Transverse colon (tissue), 4 donors: Measurements from ENCODE around the gene MTCH1.

Experiments
- CTCF ChIP-seq, 5 experiments: fragments of 200-600 bp in 3 of 5; fragments of 450-650 bp in 2 of 5; sonication (generic) in 3 of 5; IDR thresholded peaks; 1 replicate in 2 of 5; 2 replicates in 3 of 5; pipeline ENCODE4 v1.5.1; 2016 to 2017; ENCODE audit warnings: antibody characterized with exemption in 5 of 5, inconsistent platforms in 3 of 5, mild to moderate bottlenecking in 2 of 5, moderate library complexity in 1 of 5
- POLR2AphosphoS5 ChIP-seq, 3 donors: sonication (generic); formaldehyde crosslinking; IDR thresholded peaks; one replicate each; pipeline ENCODE4 v1.6.1; 2016; ENCODE audit warnings: antibody characterized with exemption in 3 of 3

GRCh38 chr6:37027811-37028469 lies 41.9 kb upstream of the MTCH1 start:
- no peak for TF ChIP-seq CTCF (IDR thresholded peaks at IDR 0.05)
- no peak for TF ChIP-seq POLR2AphosphoS5 (IDR thresholded peaks at IDR 0.05)
